ENCODE measurements around the gene RSPO4.
"Not testable (repeated sequence)": the region's sequence is repeated elsewhere in the genome, so short reads cannot be mapped to it uniquely, and the experiment has no call there.

RSPO4 gene

GRCh38 chr20:1001911-1002681 lies at the start of gene RSPO4:
RSPO4 (minus strand) TSS chr20:1002311; CDS start chr20:1002164, 147 bp downstream.
- peak; percentile 45 for DNase-seq

GRCh38 chr20:1050440-1050839 lies 48.3 kb upstream of the RSPO4 start:
- no peak for DNase-seq

- no peak for DNase-seq
Observed at GRCh38 chr20:1045860-1046418, 43.8 kb upstream of the RSPO4 start.

- no peak for DNase-seq
Observed at GRCh38 chr20:1041845-1042390, 39.8 kb upstream of the RSPO4 start.

GRCh38 chr20:1038205-1038604 lies 36.1 kb upstream of the RSPO4 start:
- no peak for DNase-seq

- no peak for DNase-seq
Observed at GRCh38 chr20:1037039-1037438, 34.9 kb upstream of the RSPO4 start.

GRCh38 chr20:1035466-1035865 lies 33.4 kb upstream of the RSPO4 start:
- DNase-seq = no peak

GRCh38 chr20:1034415-1034789 lies 32.3 kb upstream of the RSPO4 start:
- no peak for DNase-seq

GRCh38 chr20:1033751-1034414 lies 31.8 kb upstream of the RSPO4 start:
- DNase-seq = no peak

- no peak for DNase-seq
Observed at GRCh38 chr20:1029980-1030379, 27.9 kb upstream of the RSPO4 start.

GRCh38 chr20:1026214-1026613 lies 24.1 kb upstream of the RSPO4 start:
- not testable (repeated sequence) for DNase-seq

GRCh38 chr20:1022871-1023270 lies 20.8 kb upstream of the RSPO4 start:
- DNase-seq = no peak

- no peak for DNase-seq
Observed at GRCh38 chr20:1020614-1021013, 18.5 kb upstream of the RSPO4 start.

- no peak for DNase-seq
Observed at GRCh38 chr20:1019344-1019743, 17.2 kb upstream of the RSPO4 start.

- DNase-seq = no peak
Observed at GRCh38 chr20:1017677-1018076, 15.6 kb upstream of the RSPO4 start.

GRCh38 chr20:1015181-1015580 lies 13.1 kb upstream of the RSPO4 start:
- no peak for DNase-seq

- no peak for DNase-seq
Observed at GRCh38 chr20:1014471-1014870, 12.4 kb upstream of the RSPO4 start.

- no peak for DNase-seq
Observed at GRCh38 chr20:1013566-1014340, 11.6 kb upstream of the RSPO4 start.

- DNase-seq = no peak
Observed at GRCh38 chr20:1012359-1013168, 10.5 kb upstream of the RSPO4 start.

- no peak for DNase-seq
Observed at GRCh38 chr20:1010659-1011058, 8.5 kb upstream of the RSPO4 start.

- peak; percentile 61 for DNase-seq
Observed at GRCh38 chr20:1005452-1006027, 3.4 kb upstream of the RSPO4 start.
